ENCODE measurements around the gene MBOAT2. TPM values are rescaled to one million over a fixed set of nuclear protein-coding genes. Genes with fewer than 3 reads are reported as not detected.

MBOAT2 gene
- total and polyA plus RNA-seq, 2 donors (not counting 1 experiment from before 2014, with no cell fraction given) = 0.24 to 1.3 TPM

DNA sequence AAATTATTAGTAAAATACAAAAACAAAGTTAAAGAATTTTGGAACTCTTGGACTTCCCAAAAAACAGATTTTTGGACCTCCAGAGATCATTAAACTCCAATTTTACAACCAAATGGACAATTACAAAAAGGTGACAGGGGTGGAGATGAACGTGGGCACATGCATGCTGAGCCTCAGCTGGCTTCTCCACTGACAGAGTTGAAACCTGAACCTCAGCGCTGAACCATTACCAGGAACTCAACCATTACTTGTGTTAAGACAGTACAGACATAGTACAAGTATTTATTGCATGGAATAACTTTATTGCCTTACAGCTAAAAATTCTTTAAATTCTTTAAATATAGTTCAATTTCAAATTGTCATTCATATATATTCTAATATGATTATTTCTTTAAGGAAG lies 133.0 kb downstream of the MBOAT2 start:
- no peak for TF ChIP-seq EZH2 (IDR thresholded peaks at IDR 0.05; ENCODE audit: borderline replicate concordance, insufficient read depth, low read depth, low read length, poor library complexity, severe bottlenecking)
- TF ChIP-seq CTCF (IDR thresholded peaks at IDR 0.05) = no peak
- Histone ChIP-seq H3K4me2 (replicated peaks; ENCODE audit: low read depth, low read length, poor library complexity, severe bottlenecking) (no peak overlapping the region), H3K36me3 (replicated peaks in 1 of 2; ENCODE audit: control extremely low read depth in 1 of 2, control insufficient read depth in 1 of 2, extremely low read depth in 1 of 2, insufficient read depth in 2 of 2, low read length in 1 of 2) (no peaks in the 10 kb centered on the region), H3K27me3 (replicated peaks in 1 of 4; ENCODE audit: control extremely low read depth in 1 of 4, control insufficient read depth in 3 of 4, insufficient read depth in 4 of 4, low read length in 3 of 4) (no peaks in the 10 kb centered on the region), H2AFZ (ENCODE audit: insufficient read depth, low read depth, low read length, poor library complexity, severe bottlenecking) (no peak overlapping the region), H3K9ac (ENCODE audit: low read length) (no peak overlapping the region), H3K4me1 (ENCODE audit: control insufficient read depth in 2 of 2, insufficient read depth in 2 of 2, low read length in 2 of 2) (peaks cover 0 to 7% of the 10 kb centered on the region in 2 donors), H3K27ac (ENCODE audit: low read length in 2 of 2) (no peak overlapping the region), H3K4me3 (ENCODE audit: control extremely low read depth in 1 of 5, extremely low read depth in 1 of 5, insufficient read depth in 1 of 5, low read depth in 2 of 5, low read length in 4 of 5) (no peak overlapping the region), H3K79me2 (ENCODE audit: control insufficient read depth, insufficient read depth, low read length) (no peaks in the 10 kb centered on the region), H4K20me1 (ENCODE audit: control insufficient read depth, insufficient read depth, low read length, poor library complexity, severe bottlenecking) (no peaks in the 10 kb centered on the region), H3K9me3 (ENCODE audit: control extremely low read depth in 1 of 3, control insufficient read depth in 2 of 3, insufficient read depth in 1 of 3, low read length in 2 of 3) (no peaks in the 10 kb centered on the region)
- H3K4me1 Mint-ChIP-seq = peaks cover 9% of the 10 kb centered on the region
- intact Hi-C loops (cut with micrococcal nuclease) = no loop called here
- H3K9me3 Mint-ChIP-seq (ENCODE audit: insufficient read depth) = no peaks in the 10 kb centered on the region
- ATAC-seq (ENCODE audit: low read depth) (no peak), DNase-seq (no peak)
- no peak overlapping the region for H3K4me3 Mint-ChIP-seq
- no peaks in the 10 kb centered on the region for H3K27me3 Mint-ChIP-seq
- no peak overlapping the region for H3K27ac Mint-ChIP-seq
- ChIA-PET CTCF (no interaction called here), POLR2A (no interaction called here)
- WGBS (ENCODE audit: insufficient coverage) = no CpG with 5 or more reads among the region's 2 CpGs

DNA sequence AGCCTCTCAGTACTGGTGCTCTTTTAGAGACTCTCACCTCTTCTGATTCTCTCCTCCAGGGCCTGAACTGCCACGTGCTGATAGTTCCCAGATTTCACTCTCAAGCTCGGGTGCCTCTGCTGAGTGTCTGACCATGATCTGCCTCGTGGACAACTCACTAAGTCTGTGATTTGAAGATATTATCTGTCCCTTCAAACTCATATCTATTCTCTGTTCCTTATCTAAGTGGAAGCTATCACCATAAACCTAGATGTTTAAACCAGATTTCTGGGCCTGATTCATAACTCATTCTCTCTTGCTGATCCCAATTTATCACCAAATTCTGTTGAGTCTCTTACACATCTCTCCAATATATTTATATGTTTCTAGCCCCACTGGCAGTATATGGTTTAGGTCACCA lies 136.1 kb downstream of the MBOAT2 start:
- POLR2A ChIA-PET = no interaction called here
- WGBS (ENCODE audit: insufficient coverage) = 80% methylated on average over 1 of the region's 3 CpGs
- H3K27ac Mint-ChIP-seq = no peak overlapping the region

More for the DNA sequence above, 136.1 kb downstream of the MBOAT2 start:
- TF ChIP-seq CTCF (IDR thresholded peaks at IDR 0.05) (no peak), EZH2 (IDR thresholded peaks at IDR 0.05; ENCODE audit: borderline replicate concordance, insufficient read depth, low read depth, low read length, poor library complexity, severe bottlenecking) (no peak)
- Mint-ChIP-seq H3K4me1 (no peaks in the 10 kb centered on the region), H3K27me3 (no peaks in the 10 kb centered on the region), H3K9me3 (ENCODE audit: insufficient read depth) (no peaks in the 10 kb centered on the region), H3K4me3 (no peak overlapping the region)
- Histone ChIP-seq H3K27me3 (replicated peaks in 1 of 4; ENCODE audit: control extremely low read depth in 1 of 4, control insufficient read depth in 3 of 4, insufficient read depth in 4 of 4, low read length in 3 of 4) (no peaks in the 10 kb centered on the region), H2AFZ (ENCODE audit: insufficient read depth, low read depth, low read length, poor library complexity, severe bottlenecking) (no peak overlapping the region), H3K4me1 (ENCODE audit: control insufficient read depth in 2 of 2, insufficient read depth in 2 of 2, low read length in 2 of 2) (no peaks in the 10 kb centered on the region), H3K4me2 (replicated peaks; ENCODE audit: low read depth, low read length, poor library complexity, severe bottlenecking) (no peak overlapping the region), H3K4me3 (ENCODE audit: control extremely low read depth in 1 of 5, extremely low read depth in 1 of 5, insufficient read depth in 1 of 5, low read depth in 2 of 5, low read length in 4 of 5) (no peak overlapping the region), H3K27ac (ENCODE audit: low read length in 2 of 2) (no peak overlapping the region), H3K36me3 (replicated peaks in 1 of 2; ENCODE audit: control extremely low read depth in 1 of 2, control insufficient read depth in 1 of 2, extremely low read depth in 1 of 2, insufficient read depth in 2 of 2, low read length in 1 of 2) (peaks cover 0 to 1% of the 10 kb centered on the region in 2 experiments), H3K9me3 (ENCODE audit: control extremely low read depth in 1 of 3, control insufficient read depth in 2 of 3, insufficient read depth in 1 of 3, low read length in 2 of 3) (no peaks in the 10 kb centered on the region), H3K79me2 (ENCODE audit: control insufficient read depth, insufficient read depth, low read length) (no peaks in the 10 kb centered on the region), H3K9ac (ENCODE audit: low read length) (no peak overlapping the region), H4K20me1 (ENCODE audit: control insufficient read depth, insufficient read depth, low read length, poor library complexity, severe bottlenecking) (no peaks in the 10 kb centered on the region)
- CTCF ChIA-PET = interaction anchor here (1.3 kb wide), 1 partner anchor 23 kb away, joined by 3 read pairs; no protein-coding TSS in a partner anchor
- intact Hi-C loops (cut with micrococcal nuclease) = no loop called here
- ATAC-seq (ENCODE audit: low read depth) (no peak), DNase-seq (no peak)

Data from B cell (primary cell).